Heart left ventricle (tissue), 13 donors: Measurements from ENCODE around the gene MAP6.

ENCODE experiments used
- CTCF ChIP-seq, 12 donors: fragments of 200-600 bp; sonication (generic) in 4 of 12; IDR thresholded peaks; one replicate each; pipeline versions ENCODE4 v1.5.0 to v1.8.0; 2018 to 2022; ENCODE audit warnings: antibody characterized with exemption in 12 of 12, mild to moderate bottlenecking in 5 of 12
- POLR2A ChIP-seq, 2 donors: fragments of 450-650 bp; IDR thresholded peaks; one replicate each; pipeline ENCODE4 v1.6.1; 2017; ENCODE audit warnings: antibody characterized with exemption in 2 of 2, mild to moderate bottlenecking in 2 of 2, moderate library complexity in 2 of 2
- donor health status: ischemic (EF 13 %, LVEDD 7.1; RV severe dilation, severe dysfunction).
- donor health status: DM: no; HTN: yes; CAD: no.
- donor health status: DM: no; HTN: no; CAD: no.
- donor health status: ischemic (EF 25% LVEDD 6.9; RV normal size, moderate dysfunction).
- donor health status: ischemic (EF 25% LVEDD 5.7; RV mildly dilated, moderate dysfunction).
- donor health status: ischemic (EF 35%, LVEDD 5.7; RV mildly dilated, moderate dysfunction).
- donor health status: nonischemic (EF 11% LVEDD 7.7; RV severe dilation, severe dysfunction).
- donor health status: DM: yes; HTN: yes; CAD: no.
- donor health status: PGD.
- donor health status: ischemic (EF 29% LVEDD 5.4; RV normal size, mild dysfunction).
- donor health status: nonischemic (EF 23%, LVEDD 6.1; RV moderate dilation, normal function).

- no peak for TF ChIP-seq CTCF (IDR thresholded peaks at IDR 0.05)
- no peak for TF ChIP-seq POLR2A (IDR thresholded peaks at IDR 0.05)
Measured at GRCh38 chr11:75576499-75576918, 92.3 kb downstream of the MAP6 start.
